OCI-LY7 (cell line): Measurements from ENCODE around the gene NUBP2. TPM values are rescaled to one million over a fixed set of nuclear protein-coding genes. Genes with fewer than 3 reads are reported as not detected.

Source experiments
- BruUV-seq: library from RNA; stranded (reverse); fragments of 400-500 nt; replicated peaks from 2 replicates; lab custom pipeline; 2021; lab: Mats Ljungman, UMichigan
- CTCF ChIA-PET: fragments of 300-600 bp; sonication (Branson Sonifier 250); formaldehyde crosslinking; loops from one replicate; lab custom pipeline; 2022; ENCODE audit warnings: antibody characterized with exemption; ENCODE audit not compliant: unreplicated experiment; lab: Charles Lee
- POLR2A ChIA-PET: fragments of 300-600 bp; sonication (Branson Sonifier 250); formaldehyde crosslinking; loops from one replicate; lab custom pipeline; 2022; ENCODE audit warnings: antibody characterized with exemption; lab: Charles Lee
- DNase-seq: peaks from one replicate; pipeline ENCODE4 v3.0.0-alpha.2; 2015; ENCODE audit warnings: low spot score
- H2AFZ ChIP-seq: fragments of 200-600 bp; sonication (generic), shearing (Covaris generic); 2 replicates; pipeline ENCODE4 v1.6.1; 2014; ENCODE audit warnings: mild to moderate bottlenecking, antibody characterized with exemption, low read length, moderate library complexity
- H3K27ac ChIP-seq: fragments of 200-600 bp; sonication (generic); 2 replicates; pipeline ENCODE4 v1.5.1; 2014; ENCODE audit warnings: mixed run types, low read depth, mild to moderate bottlenecking, moderate library complexity, low read length, inconsistent platforms; ENCODE audit not compliant: poor library complexity, severe bottlenecking
- H3K36me3 ChIP-seq: fragments of 200-600 bp; sonication (generic); 2 replicates; pipeline ENCODE4 v1.6.1; 2014; ENCODE audit warnings: mild to moderate bottlenecking, antibody characterized with exemption, low read length, moderate library complexity, mixed read lengths; ENCODE audit not compliant: insufficient read depth
- H3K4me1 ChIP-seq: fragments of 200-600 bp; sonication (generic); 2 replicates; pipeline ENCODE4 v1.5.1; 2014; ENCODE audit warnings: mild to moderate bottlenecking, low read length; ENCODE audit not compliant: insufficient read depth, poor library complexity, severe bottlenecking
- H3K4me2 ChIP-seq: fragments of 200-600 bp; sonication (generic); 2 replicates; pipeline ENCODE4 v1.6.1; 2014; ENCODE audit warnings: mild to moderate bottlenecking, low read length
- H3K4me3 ChIP-seq: fragments of 200-600 bp; sonication (generic); 2 replicates; pipeline ENCODE4 v1.5.1; 2014; ENCODE audit warnings: mild to moderate bottlenecking, low read depth, low read length; ENCODE audit not compliant: poor library complexity, severe bottlenecking
- H3K79me2 ChIP-seq: fragments of 200-600 bp; sonication (generic); 2 replicates; pipeline ENCODE4 v1.6.1; 2016; ENCODE audit warnings: low read depth, mild to moderate bottlenecking, low read length, moderate library complexity, mixed read lengths; ENCODE audit not compliant: insufficient read depth
- H3K9me2 ChIP-seq: fragments of 200-600 bp; sonication (generic); 2 replicates; pipeline ENCODE4 v1.6.1; 2016; ENCODE audit warnings: mild to moderate bottlenecking, low read length, mixed read lengths; ENCODE audit not compliant: insufficient read depth
- H3K9me3 ChIP-seq: fragments of 200-600 bp; sonication (generic); 2 replicates; pipeline ENCODE4 v1.6.1; 2014; ENCODE audit warnings: mild to moderate bottlenecking, mixed run types, low read length, mixed read lengths
- H4K20me1 ChIP-seq: fragments of 200-600 bp; sonication (generic); 2 replicates; pipeline ENCODE4 v1.6.1; 2014; ENCODE audit warnings: mild to moderate bottlenecking, antibody characterized with exemption, low read length, moderate library complexity, mixed read lengths; ENCODE audit not compliant: insufficient read depth
- EZH2phosphoT487 ChIP-seq: fragments of 200-600 bp; sonication (generic); IDR thresholded peaks from 2 replicates; pipeline ENCODE4 v1.6.1; 2018; ENCODE audit warnings: low read depth, borderline replicate concordance, mild to moderate bottlenecking, mixed run types, antibody characterized with exemption, low read length, moderate library complexity, mixed read lengths
- intact Hi-C: fragments of 100-400 bp; cut with micrococcal nuclease; formaldehyde crosslinking; loops from one replicate; pipeline ENCODE4 v1.10.0; 2022; ENCODE audit not compliant: unreplicated experiment
- total RNA-seq, 2 experiments: library from RNA; depleted of rRNA in 1 of 2; stranded (reverse); fragments of >200 nt in 1 of 2; shearing (Covaris generic) in 1 of 2; gene quantifications; 2 replicates each; pipeline ENCODE4 v1.2.3, GENCODE V29; 2014 to 2022
- TF ChIP-seq, protein P1 (sequence below): fragments of 200-600 bp; sonication (generic); conservative IDR thresholded peaks from 2 replicates; pipeline ENCODE4 v1.5.1; 2014; ENCODE audit warnings: mild to moderate bottlenecking, antibody characterized with exemption, low read length, moderate library complexity, mixed read lengths

Gene NUBP2
- total RNA-seq, 2 experiments from 2014 or later = 62.7 to 94.9 TPM

DNA sequence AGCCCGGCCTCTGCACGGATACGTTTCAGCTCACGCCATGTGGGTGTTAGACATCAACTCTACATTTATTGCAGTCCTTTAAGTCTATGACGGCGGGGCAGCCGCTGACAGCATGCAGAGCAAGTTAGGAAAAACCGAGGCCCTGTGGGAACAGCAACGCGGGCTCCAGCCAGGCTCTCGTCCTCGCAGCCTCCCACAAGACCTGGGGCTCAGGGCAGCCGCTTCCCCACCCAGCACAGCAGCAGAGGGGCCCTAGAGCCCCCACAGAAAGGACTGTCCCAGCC, 6.1 kb upstream of the NUBP2 start:
- intact Hi-C loops = no loop called here
- ChIA-PET POLR2A (no interaction called here), CTCF (no interaction called here)
- H3K27ac ChIP-seq = no peak overlapping the region
- peaks cover 67% of the 10 kb centered on the region for H3K36me3 ChIP-seq
- TF ChIP-seq, protein P1, sequence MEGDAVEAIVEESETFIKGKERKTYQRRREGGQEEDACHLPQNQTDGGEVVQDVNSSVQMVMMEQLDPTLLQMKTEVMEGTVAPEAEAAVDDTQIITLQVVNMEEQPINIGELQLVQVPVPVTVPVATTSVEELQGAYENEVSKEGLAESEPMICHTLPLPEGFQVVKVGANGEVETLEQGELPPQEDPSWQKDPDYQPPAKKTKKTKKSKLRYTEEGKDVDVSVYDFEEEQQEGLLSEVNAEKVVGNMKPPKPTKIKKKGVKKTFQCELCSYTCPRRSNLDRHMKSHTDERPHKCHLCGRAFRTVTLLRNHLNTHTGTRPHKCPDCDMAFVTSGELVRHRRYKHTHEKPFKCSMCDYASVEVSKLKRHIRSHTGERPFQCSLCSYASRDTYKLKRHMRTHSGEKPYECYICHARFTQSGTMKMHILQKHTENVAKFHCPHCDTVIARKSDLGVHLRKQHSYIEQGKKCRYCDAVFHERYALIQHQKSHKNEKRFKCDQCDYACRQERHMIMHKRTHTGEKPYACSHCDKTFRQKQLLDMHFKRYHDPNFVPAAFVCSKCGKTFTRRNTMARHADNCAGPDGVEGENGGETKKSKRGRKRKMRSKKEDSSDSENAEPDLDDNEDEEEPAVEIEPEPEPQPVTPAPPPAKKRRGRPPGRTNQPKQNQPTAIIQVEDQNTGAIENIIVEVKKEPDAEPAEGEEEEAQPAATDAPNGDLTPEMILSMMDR = no peak
- TF ChIP-seq EZH2phosphoT487 = no peak
- peaks cover 18% of the 10 kb centered on the region for H3K4me1 ChIP-seq
- no peaks in the 10 kb centered on the region for H3K9me2 ChIP-seq
- H4K20me1 ChIP-seq = no peaks in the 10 kb centered on the region
- DNase-seq = no peak
- no peaks in the 10 kb centered on the region for H3K9me3 ChIP-seq
- no TSS peak for BruUV-seq
- H3K4me3 ChIP-seq = no peak overlapping the region
- H2AFZ ChIP-seq = no peak overlapping the region
- peaks cover 26% of the 10 kb centered on the region; the same call in 1 of the 2 replicates for H3K79me2 ChIP-seq
- no peak overlapping the region for H3K4me2 ChIP-seq

DNA sequence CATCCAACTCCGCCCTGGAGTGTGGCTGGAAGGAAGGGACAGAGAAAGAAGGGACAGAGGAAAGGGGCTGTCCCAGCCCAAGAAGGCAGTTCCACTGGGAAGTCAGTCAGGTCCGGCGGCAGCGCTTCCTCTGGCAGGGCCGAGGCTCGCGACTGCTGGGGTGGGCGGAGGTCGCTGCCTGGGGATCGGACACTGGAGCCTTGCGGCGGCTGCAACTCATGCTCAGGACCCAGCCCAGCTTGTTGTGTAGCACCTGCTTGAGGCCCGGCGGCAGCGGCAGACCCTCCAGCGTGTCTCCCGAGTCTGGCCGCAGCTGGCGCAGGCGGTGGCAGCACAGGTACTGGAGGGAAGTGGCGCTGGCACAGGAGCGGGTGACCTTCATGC, 5.8 kb upstream of the NUBP2 start:
- peaks cover 19% of the 10 kb centered on the region for H3K4me1 ChIP-seq
- POLR2A ChIA-PET = no interaction called here
- H3K27ac ChIP-seq = no peak overlapping the region
- peaks cover 22% of the 10 kb centered on the region; the same call in 1 of the 2 replicates for H3K79me2 ChIP-seq
- H2AFZ ChIP-seq = no peak overlapping the region
- no peaks in the 10 kb centered on the region for H3K9me3 ChIP-seq
- H3K36me3 ChIP-seq = peaks cover 64% of the 10 kb centered on the region
- CTCF ChIA-PET = no interaction called here
- H3K4me2 ChIP-seq = no peak overlapping the region
- DNase-seq = no peak
- BruUV-seq = no TSS peak
- no peaks in the 10 kb centered on the region for H4K20me1 ChIP-seq
- no peak for TF ChIP-seq EZH2phosphoT487
- TF ChIP-seq, protein P1 = no peak
- H3K9me2 ChIP-seq = no peaks in the 10 kb centered on the region
- H3K4me3 ChIP-seq = no peak overlapping the region
- intact Hi-C loops = no loop called here

DNA sequence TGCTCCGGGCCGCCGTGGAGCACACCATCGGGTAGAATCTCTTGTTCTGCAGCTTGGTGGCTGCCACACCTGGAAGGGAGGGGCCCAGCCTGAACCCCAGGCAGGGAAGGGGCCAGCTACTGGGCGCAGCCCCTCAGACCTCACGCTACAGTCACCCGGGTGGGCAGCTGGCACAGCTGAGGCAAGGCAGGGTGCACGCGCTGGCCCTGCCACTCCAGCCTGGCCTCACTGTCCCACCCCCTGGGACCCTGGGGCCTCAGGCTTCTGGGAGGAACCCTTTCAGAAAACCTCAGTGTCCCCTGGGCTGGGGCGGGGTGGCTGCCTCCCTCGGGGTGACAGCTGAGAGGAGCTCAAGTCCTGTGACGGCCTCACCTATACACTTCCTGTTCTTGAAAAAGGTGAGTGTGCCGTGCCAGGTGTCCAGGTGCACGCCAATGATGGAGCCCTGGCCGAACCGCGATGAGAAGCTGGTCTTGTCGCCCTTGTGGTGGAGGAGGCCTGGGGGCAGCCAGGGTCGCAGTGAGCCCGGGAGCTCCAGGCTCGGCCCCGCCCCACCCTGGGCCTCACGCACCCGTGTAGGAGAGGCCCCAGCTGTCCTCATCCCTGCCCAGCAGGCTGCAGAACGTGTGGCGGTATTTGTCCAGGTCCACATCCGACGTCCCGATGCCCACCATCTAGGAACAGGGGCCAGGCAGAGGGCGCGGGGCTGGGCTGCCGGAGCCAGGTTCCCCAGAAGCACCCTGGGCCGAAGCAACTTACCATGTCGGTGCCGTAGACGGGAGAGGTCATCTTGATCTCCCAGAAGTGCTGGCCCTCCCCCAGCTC, 5.2 kb upstream of the NUBP2 start:
- H3K9me3 ChIP-seq = no peaks in the 10 kb centered on the region
- BruUV-seq = no TSS peak
- no peaks in the 10 kb centered on the region for H3K9me2 ChIP-seq
- no peak overlapping the region for H3K4me3 ChIP-seq
- no peak for DNase-seq
- no peak overlapping the region for H3K4me2 ChIP-seq
- peaks cover 19% of the 10 kb centered on the region for H3K4me1 ChIP-seq
- H3K79me2 ChIP-seq = peaks cover 17% of the 10 kb centered on the region; the same call in 1 of the 2 replicates
- H4K20me1 ChIP-seq = no peaks in the 10 kb centered on the region
- no peak overlapping the region for H2AFZ ChIP-seq
- TF ChIP-seq, protein P1 = no peak
- TF ChIP-seq EZH2phosphoT487 = no peak
- H3K27ac ChIP-seq = no peak overlapping the region
- intact Hi-C loops = no loop called here
- peaks cover 58% of the 10 kb centered on the region for H3K36me3 ChIP-seq
- ChIA-PET POLR2A (no interaction called here), CTCF (no interaction called here)
